Right ventricle myocardium superior (tissue), 1 donor: ENCODE measurements around the gene CIP2A. TPM values are rescaled to one million over a fixed set of nuclear protein-coding genes. Genes with fewer than 3 reads are reported as not detected.
"Not testable (repeated sequence)": the region's sequence is repeated elsewhere in the genome, so short reads cannot be mapped to it uniquely, and the experiment has no call there.

Source experiments
- ATAC-seq: fragments of 200-7000 bp; cut with Tn5 transposase; one replicate; pipeline ENCODE4 v1.9.1; 2020; ENCODE audit warnings: mild to moderate bottlenecking; ENCODE audit not compliant: poor library complexity
- DNase-seq: peaks from one replicate; pipeline ENCODE4 v3.0.0-alpha.2; 2020
- intact Hi-C: fragments of 100-400 bp; cut with DNase I; formaldehyde crosslinking; loops from one replicate; pipeline ENCODE4 v1.11.2; 2022
- long read RNA-seq: library from polyadenylated mRNA; unstranded; transcript quantifications from one replicate; pipeline ENCODE4 v2.0.0, GENCODE V29; 2021
- total RNA-seq: library from RNA; stranded (reverse); fragmentation: NEBNext Ultra II Directional; extraction: Animal tissue kit (Norgen Biotek cat#: 25700); gene quantifications from one replicate; pipeline ENCODE4 v1.2.1, GENCODE V29; 2021
- donor health status: DM: no; HTN: yes; CAD: no; lungs with severe emphysema.

CIP2A gene
- 1.5 TPM for total RNA-seq
- long read RNA-seq = 0 reads

DNA sequence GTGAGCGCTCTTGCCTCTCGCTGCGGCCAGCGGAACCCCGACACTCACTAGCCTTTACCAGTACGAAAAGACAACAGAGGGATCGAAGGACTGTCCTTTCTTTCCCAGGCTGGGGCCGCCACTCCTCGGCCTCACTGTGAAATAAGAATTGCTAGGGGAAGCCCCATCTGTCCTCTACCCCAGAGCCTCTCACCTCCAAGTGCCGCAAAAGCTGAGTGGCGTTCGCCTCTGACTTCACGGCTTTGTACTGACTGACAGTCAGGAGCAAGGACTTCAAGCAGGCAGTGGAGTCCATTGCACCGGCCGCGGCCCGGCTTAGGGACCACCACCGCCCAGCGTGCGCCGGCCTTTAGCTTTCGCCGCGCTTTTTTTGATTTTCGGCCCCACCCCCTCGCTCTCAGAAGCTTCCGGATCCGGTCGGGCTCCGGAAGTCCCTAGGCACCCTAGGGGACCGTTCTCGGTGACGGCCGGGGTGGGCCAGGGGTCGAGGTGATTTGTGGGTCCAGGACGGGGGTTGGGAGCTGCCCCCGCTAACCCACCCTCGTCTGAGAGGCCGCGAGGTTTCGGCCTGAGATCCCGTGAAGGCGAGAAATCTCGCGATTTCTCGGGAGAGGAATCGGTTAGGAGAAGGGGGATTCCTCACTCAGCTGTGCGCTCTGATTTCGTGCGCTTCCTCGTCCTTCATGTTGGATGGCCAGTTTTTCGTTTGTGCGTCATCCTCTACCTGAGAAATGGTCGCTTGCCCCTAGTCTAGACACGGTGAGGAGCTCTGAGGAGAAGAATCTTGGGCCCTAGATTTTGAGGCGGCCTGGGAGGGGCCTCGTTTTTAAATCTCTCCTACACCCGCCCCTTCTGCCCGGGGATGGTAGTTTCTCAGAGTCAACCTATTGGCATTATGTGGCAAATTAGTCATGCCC lies at the start of gene CIP2A, which contains the start of gene DZIP3:
Gene CIP2A (minus strand): TSS at position 358 of the 917 bp plus-strand sequence. CDS start 63 bp downstream, at position 295.
Gene DZIP3 (plus strand): TSS at position 642 of the 917 bp plus-strand sequence. CDS start 15,685 bp downstream, outside the sequence.
- peak; percentile 96 for ATAC-seq
- DNase-seq = peak; percentile 89
- intact Hi-C loops = no loop called here

DNA sequence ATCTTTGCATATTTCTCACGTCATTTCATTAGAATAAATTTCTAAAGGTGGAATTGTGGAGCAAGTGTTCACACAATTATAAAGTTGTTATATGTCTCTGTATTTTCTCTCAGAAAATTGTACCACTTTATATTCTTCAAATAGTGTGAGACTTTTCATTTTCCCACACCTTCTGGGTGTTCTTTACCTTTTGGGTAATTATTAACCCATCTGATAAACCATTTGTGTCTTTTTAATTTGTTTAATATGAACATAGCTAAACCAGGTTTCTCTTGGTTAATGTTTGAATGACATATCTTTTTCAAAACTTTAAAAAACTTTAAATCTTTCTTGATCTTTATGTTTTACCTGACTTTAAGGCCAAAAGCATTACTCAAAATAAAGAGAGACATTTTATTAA lies 40.7 kb upstream of the CIP2A start:
- no peak for DNase-seq
- intact Hi-C loops = no loop called here
- ATAC-seq = no peak

DNA sequence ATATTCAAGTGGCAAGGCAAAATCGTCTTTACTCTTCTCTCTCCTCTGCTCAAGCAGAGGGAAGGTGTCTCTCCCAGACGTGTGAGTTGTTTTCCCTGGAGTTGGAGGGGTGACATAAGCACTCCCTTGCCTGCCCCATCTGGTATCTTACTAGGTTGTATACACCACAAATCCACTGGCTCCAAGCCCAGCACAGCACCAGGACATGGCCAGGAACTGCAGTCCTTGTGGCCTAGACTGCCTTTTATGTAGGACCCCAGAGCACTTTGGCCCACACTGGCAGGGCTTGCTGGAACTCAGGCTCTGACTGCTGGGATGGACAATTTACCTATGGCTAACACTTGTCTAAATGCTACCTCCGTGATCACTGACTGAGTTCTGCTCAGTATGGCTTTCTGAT lies 34.3 kb upstream of the CIP2A start:
- intact Hi-C loops = no loop called here
- ATAC-seq (no peak), DNase-seq (no peak)

DNA sequence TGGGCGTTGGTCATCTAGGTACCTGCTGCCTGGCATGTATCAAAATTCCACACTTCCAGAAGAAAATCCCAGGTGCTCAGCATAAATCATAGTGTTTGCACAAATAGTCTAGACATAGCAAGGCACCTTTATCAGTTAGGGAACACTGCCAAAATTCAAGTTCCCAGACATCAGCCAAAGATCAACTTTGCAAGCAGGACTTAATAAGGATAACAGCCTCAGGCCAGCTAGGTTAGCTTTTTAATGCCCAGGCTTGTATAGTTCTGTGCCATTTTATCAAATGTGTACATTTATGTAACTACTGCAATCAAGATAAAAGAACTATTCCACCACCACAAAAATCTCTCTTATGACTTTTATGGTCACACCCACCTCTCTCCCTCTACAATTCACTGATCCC lies 31.0 kb upstream of the CIP2A start:
- ATAC-seq = no peak
- intact Hi-C loops = no loop called here

DNA sequence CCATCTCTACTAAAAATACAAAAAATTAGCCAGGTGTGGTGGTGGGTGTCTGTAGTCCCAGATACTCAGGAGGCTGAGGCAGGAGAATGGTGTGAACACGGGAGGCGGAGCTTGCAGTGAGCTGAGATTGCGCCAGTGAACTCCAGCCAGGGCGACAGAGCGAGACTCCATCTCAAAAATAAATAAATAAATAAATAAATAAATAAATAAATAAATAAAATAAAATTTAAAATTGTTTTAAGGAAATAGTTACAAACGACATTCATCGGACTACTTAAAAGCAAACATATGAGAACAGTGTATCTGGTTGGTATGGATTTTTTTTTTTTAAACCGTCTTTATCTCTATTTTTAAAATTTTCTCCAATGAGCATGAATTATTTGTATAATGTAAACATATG lies 26.9 kb upstream of the CIP2A start:
- ATAC-seq, DNase-seq, intact Hi-C loops: not testable (repeated sequence)

More for the DNA sequence above, 31.0 kb upstream of the CIP2A start:
- DNase-seq = no peak

DNA sequence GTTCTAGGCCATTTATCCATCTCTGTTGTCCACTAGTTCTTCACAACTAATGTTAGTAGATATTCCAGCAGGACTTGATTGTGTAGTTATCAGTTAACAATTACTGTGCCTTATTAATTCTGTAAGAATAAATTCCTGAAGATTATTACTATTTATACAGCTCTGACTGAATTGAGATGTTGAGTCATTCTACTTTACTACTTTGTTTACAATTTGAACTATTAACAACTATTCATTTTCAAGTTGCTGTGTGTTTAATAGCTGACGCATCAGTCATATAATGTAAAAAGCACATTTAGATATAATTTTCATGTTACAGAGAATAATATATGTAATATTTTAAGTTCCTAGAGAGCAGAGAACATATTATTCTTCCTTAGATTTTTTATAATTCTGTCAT lies 21.4 kb upstream of the CIP2A start:
- ATAC-seq = no peak
- no peak for DNase-seq
- intact Hi-C loops = no loop called here

DNA sequence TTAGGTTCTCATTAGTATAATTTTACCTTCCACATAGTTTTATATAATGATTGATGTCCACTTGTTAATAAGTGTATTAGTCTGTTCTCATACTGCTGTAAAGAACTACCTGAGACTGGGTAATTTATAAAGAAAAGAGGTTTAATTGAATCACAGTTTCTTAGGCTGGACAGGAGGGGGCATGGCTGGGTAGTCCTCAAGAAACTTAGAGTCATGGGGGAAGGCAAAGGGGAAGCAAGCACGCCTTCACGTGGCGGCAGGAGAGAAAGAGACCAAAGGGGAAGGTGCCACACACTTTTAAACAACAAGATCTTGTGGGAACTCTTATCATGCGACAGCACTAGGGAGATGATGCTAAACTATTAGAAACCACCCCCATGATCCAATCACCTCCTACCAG lies 19.5 kb upstream of the CIP2A start:
- intact Hi-C loops = no loop called here
- no peak for ATAC-seq
- DNase-seq = no peak

DNA sequence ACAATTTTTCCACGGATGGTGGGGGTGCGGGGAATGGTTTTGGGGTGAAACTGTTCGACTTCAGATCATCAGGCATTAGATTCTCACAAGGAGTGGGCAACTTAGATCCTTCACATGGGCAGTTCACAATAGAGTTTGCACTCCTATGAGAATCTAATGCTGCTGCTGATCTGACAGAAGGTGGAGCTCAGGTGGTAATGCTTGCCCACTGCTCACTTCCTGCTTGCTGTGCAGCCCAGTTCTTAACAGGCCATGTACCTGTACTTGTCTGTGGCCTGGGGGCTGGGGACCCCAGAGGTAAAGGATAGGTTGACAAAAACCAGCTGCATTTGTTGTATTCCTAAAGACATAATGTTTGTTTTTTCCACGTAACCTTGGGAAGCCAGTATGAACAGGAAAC lies 16.3 kb upstream of the CIP2A start:
- DNase-seq = no peak
- intact Hi-C loops = no loop called here
- no peak for ATAC-seq

DNA sequence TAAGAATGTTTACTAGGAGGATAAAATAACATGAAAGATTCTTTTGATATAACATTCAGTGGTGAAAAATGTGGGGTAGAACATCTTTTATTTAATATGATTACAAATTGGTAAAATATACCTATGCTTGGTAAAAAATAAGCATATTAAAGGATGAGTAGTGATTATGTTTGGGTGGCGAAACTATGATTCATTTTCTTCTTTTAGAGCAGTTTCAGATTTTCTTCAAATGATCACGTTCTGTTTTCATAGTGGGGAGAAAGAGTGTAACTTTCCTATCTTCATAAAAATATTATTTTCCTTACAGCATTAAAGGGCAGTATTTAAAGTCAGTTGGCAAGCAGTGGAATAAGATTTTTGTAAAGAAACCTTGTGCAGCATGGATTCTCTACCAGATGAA lies 15.8 kb upstream of the CIP2A start:
- intact Hi-C loops = no loop called here
- ATAC-seq = no peak
- DNase-seq = no peak

DNA sequence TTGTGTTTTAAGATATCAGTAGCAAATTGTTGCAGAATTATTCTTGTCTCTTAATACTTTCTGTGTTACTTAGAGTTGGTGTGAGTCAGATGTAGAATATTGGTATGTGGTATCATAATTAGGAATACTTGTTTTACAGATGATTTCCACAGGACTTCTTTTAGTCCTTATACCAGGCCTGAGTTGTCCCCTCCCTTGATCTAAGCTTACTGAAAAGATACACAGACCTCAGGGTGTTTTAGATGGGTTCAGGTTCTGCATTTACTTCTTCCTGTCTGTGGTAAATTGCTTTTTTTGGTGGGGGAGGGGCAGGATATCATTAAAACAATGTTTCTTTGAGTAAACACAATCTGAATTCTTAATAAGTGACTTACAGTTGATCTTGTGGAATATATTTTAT lies 14.5 kb upstream of the CIP2A start:
- intact Hi-C loops = no loop called here
- no peak for ATAC-seq

DNA sequence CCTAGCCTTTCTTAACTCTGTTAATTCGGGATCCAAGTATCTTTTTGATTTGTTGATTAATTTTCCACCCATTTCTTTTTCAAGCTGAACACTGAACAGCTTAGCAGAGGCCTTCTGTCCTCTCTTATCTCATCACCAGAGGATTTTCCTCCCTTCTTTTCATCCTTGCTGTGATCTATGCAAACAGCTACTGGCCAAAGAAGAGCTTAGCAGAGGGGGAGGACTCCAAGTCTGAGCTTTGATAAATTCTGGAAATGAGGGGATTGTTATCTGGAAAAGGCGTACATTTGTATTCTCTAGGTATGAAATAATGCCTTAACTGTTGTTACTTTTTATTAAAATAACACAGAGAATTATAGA lies 13.7 kb upstream of the CIP2A start:
- DNase-seq (no peak), ATAC-seq (no peak)
- intact Hi-C loops = no loop called here

More for the DNA sequence above, 14.5 kb upstream of the CIP2A start:
- DNase-seq = no peak

DNA sequence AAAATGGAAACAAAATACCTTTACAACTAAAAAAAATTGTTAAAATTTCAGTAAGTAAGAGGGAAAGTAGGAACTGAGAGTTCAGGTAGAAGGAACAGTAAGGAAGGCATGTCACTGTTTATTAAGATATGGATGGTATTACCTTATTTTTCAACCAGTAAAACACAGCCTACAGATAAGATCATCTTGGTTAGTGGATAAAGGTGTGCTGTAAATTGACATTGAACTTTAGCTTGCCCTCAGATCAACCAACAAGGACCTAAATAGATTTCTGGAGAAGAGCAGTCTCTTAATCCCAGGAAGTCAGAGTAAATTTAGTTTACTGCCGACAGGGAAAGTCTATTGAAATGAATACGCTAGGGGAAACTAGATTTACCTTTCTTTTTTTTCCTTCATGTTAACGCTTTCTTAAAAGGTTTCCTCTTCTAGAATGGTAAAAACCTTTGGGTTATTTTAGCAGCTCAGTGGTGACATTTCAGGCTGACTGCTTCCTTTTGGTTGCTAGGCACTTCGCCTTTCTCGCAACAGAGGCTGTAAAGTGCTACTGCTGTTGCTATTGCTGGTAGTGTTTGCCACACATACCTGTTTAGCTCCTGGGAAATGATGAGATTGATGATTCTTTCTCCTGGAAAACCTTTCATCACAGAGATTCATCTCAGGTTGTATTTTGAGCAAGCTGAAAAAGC lies 13.2 kb upstream of the CIP2A start:
- ATAC-seq (peak; percentile 79), DNase-seq (no peak)
- intact Hi-C loops = no loop called here

DNA sequence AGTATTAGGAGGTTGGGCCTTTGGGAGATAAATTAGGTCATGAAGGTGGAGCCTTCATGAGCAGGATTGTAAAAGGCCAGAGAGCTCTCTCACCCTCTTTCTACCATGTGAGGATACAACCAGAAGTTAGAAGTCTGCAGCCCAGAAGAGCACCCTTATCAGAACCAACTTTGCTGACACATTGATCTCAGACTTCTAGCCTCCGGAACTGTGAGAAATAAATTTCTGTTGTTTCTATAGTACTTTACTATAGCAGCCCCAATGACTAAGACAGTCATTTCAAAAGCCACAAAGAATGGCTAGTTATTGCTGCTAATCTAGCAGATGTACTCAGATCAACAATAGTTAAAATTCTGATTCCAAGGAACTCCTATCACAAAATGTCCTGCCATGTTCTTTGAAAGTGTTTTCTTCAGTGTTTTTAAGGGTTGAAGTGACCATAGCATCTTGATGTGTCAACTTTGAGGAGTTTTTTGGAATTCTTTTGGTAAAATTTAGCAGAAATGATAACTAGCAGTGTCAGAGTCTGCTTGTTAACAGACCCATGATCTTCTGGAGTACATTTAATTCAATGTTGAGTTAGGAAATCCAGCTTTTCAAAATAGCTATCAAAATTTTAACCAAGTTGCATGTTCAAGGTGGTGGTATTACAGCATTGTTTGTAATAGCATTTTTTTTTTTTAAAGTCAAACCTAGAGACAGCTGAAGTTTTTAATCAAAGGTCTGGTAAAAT lies 10.6 kb upstream of the CIP2A start:
- intact Hi-C loops = no loop called here
- no peak for DNase-seq
- ATAC-seq = no peak

DNA sequence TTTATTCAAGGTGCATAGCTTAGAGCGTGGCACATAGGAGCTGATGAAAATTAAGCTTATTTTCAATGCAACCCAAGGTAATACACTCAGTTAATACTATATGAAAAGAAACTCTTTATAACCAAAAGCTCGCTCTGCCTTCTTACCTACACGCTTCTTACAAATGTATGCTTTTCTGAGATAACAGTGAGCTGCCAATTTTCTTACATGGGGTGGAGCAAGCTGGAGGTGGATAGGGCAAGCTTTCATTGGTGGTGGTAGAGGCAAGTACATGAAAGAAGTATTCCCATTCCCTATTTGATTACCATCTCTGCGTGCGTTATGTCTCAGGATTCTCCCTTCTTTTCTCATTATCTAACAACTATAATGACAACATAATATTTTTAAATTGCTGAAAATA lies 9.1 kb upstream of the CIP2A start:
- intact Hi-C loops = no loop called here
- DNase-seq = no peak
- ATAC-seq = no peak

DNA sequence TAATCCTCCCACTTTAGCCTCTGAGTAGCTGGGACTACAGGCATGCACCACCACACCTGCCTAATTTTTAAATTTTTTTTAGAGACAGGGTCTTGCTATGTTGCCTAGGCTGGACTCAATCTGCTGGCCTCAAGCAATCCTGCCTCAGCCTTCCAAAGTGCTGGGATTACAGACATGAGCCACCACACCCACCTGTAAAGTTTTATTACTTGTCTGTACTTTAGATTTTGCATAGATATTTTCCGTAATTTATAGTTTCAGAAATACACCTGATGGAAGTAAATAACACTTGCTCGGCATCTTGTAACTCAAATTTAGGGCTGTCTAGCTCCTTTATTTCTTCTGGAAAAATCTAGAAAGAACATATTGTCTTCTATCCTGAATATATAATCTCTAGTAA lies 6.1 kb upstream of the CIP2A start:
- intact Hi-C loops = no loop called here
- ATAC-seq = no peak
- no peak for DNase-seq

DNA sequence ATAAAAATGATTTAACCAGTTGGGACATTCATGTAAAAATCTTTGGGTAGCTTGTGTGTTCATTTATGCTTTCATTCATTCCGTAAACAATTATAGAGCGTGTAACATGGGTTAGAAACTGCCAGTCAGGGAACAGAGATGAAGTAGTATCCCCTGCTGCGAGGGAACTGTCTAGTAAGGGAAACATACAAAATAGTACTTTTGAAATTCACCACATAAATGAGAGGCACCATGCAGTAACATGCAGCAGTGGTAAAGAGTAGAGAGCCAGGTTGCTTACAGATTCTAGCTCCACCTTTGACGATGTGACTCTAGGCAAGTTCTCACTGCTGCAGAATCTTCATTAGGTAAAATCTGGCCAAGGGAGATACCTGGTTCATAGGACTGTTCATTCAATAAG lies 1.2 kb upstream of the CIP2A start:
- intact Hi-C loops = no loop called here
- ATAC-seq = no peak
- no peak for DNase-seq

DNA sequence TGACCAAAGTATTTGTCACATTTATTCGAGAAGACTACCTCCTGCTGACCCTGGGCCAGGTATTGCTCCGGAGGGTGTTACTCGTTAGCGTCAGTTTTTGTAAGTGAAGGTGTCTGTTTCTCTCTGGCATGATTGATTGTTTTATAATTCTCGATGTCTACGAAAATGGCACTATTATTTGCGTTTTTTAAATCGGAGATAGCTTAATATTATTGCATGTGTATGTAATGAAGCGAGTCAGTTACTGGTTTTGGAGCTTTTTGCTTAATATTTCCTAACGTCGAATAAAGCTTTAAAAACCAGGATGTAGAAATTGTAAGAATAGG lies 723 bp upstream of the CIP2A start:
- no peak for ATAC-seq
- intact Hi-C loops = no loop called here
- DNase-seq = no peak

DNA sequence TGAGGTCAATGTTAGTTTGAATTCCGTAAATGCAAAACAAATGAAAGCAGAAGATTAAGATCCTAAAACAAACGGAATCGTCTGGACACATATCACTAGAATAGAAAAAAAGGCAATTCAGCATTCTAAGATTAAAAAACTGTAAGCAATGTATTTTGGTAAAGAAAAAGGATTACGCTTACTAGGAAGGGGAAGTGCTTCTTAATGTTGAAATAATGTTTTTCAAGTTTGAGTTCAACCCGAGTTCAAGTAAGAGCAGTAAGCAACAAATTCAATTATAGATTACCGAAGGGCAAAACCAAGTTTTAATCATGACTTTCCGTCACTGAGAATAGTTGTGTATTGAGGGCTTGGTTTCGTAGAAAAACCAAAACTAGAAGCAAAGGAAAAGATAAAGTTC lies 637 bp downstream of the CIP2A start:
- DNase-seq (no peak), ATAC-seq (no peak)
- intact Hi-C loops = no loop called here

DNA sequence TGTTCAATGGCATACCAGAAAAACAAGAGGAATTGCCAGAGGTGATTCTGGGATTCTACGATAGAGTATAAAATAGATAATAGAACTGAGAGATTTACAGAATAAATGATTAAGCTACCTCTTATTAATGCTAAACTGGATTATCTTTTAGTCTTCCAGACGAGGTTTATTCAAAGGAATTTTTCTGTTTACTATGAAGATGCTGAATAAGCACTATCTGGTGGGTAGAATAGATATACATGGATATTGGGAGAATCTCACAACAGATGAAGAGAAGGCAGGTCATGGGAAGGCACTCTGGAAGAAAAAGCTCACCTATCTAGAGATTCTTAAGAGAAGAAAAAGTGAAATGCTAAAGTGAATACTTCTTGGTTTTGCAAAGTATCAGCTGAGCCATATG lies 11.2 kb downstream of the CIP2A start:
- no peak for ATAC-seq

DNA sequence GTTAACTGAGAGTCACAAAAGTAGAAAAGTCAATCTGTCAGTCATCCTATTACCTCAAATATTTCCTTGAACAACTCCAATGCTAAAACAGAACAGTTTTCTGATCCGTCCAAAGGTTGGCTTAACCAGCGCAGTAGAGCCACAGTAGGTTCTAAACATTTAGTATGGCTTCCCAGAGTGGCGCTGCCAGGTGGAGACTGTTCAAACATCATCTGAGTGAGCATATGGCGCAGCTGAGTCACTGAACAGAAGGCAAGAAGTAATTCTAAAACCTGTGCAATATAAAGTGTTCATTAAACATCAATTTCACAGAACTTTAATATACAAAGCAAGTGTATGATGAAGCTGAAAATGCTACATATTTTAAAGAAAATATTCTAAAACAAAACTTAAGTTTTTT lies 19.9 kb downstream of the CIP2A start:
- intact Hi-C loops = no loop called here
- DNase-seq (no peak), ATAC-seq (no peak)

More for the DNA sequence above, 11.2 kb downstream of the CIP2A start:
- DNase-seq = no peak
- intact Hi-C loops = no loop called here
